HG02623 (cell line): ENCODE measurements around the gene C1orf146.
"Not testable (repeated sequence)": the region's sequence is repeated elsewhere in the genome, so short reads cannot be mapped to it uniquely, and the experiment has no call there.

Source experiments
- ATAC-seq: cut with Tn5 transposase; IDR thresholded peaks from one replicate; pipeline ENCODE4 v1.9.1; 2021; ENCODE audit warnings: moderate library complexity; ENCODE audit not compliant: unreplicated experiment

C1orf146 gene

GRCh38 chr1:92273039-92273438, 55.3 kb downstream of the C1orf146 start:
- ATAC-seq, result no peak

GRCh38 chr1:92274939-92275338, 57.2 kb downstream of the C1orf146 start:
- ATAC-seq, result no peak

GRCh38 chr1:92276082-92276481, 58.4 kb downstream of the C1orf146 start:
- ATAC-seq, result no peak

DNA sequence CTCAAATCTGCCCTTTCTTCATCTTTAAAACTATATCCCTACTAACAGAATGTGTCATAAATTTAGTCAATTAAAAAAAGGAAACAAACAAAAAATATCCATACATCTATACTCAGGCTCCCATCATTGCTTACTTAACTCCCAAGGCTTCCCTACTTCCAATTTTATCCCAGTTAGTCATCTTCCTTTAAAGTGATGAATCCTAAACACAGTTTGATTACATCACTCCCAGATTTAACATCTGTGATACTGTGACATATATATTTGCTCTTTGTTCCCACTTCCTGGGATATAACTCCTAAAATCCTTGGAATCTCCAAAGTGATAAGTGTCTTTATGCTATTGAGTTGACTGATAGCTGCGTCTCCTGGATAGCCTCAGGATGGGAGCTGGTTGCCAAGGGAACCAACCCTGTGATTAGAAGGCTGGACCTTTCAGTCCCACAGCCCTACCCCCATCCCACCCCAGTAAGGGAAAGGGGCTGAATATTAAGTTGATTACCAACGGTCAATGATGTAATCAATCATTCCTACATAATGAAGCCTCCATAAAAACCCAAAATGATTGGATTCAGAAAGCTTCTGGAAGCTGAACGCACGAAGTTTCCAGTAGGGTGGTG, 59.5 kb downstream of the C1orf146 start:
- no peak for ATAC-seq

DNA sequence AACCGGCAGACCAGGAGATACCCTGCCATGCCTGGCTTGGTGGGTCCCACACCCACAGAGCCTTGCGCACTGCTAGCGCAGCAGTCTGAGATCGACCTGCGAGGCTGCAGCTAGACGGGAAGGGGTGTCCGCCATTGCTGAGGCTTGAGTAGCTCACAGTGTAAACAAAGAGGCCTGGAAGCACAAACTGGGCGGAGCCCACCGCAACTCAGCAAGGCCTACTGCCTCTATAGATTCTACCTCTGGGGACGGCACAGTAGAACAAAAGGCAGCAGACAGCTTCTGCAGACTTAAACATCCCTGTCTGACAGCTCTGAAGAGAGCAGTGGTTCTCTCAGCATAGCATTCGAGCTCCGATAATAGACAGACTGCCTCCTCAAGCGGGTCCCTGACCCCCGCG, 62.1 kb downstream of the C1orf146 start:
- not testable (repeated sequence) for ATAC-seq

- ATAC-seq, result not testable (repeated sequence)
Observed at GRCh38 chr1:92281411-92281810, 63.7 kb downstream of the C1orf146 start.

GRCh38 chr1:92291372-92291999, 73.8 kb downstream of the C1orf146 start:
- no peak for ATAC-seq
